H9 (cell line): ENCODE measurements around the gene ZNF524. TPM values are rescaled to one million over a fixed set of nuclear protein-coding genes. Genes with fewer than 3 reads are reported as not detected.

Source experiments
- DNase-seq: peaks from one replicate; pipeline ENCODE4 v3.0.0-alpha.2; 2017
- H2AFZ ChIP-seq: one replicate; pipeline ENCODE4 v1.6.1; 2013; ENCODE audit warnings: mild to moderate bottlenecking, low read length, control low read depth, moderate library complexity
- H2AK5ac ChIP-seq: 2 replicates; pipeline ENCODE4 v1.6.1; 2013; ENCODE audit warnings: low read length, control low read depth, mixed read lengths; ENCODE audit not compliant: insufficient read length
- H2BK120ac ChIP-seq: one replicate; pipeline ENCODE4 v1.6.1; 2013; ENCODE audit warnings: low read depth, mild to moderate bottlenecking, low read length, control low read depth, inconsistent platforms; ENCODE audit not compliant: poor library complexity, severe bottlenecking
- H2BK12ac ChIP-seq: 2 replicates; pipeline ENCODE4 v1.6.1; 2013; ENCODE audit warnings: low read length, control low read depth, mixed read lengths, low read depth; ENCODE audit not compliant: insufficient read length
- H2BK15ac ChIP-seq: 2 replicates; pipeline ENCODE4 v1.6.1; 2013; ENCODE audit warnings: low read depth, low read length, control low read depth
- H2BK20ac ChIP-seq: one replicate; pipeline ENCODE4 v1.6.1; 2013; ENCODE audit warnings: low read depth, mild to moderate bottlenecking, low read length, control low read depth, inconsistent platforms; ENCODE audit not compliant: poor library complexity, severe bottlenecking
- H2BK5ac ChIP-seq: 2 replicates; pipeline ENCODE4 v1.6.1; 2013; ENCODE audit warnings: low read length, control low read depth, mixed read lengths; ENCODE audit not compliant: insufficient read length
- H3K14ac ChIP-seq: 2 replicates; pipeline ENCODE4 v1.6.1; 2013; ENCODE audit warnings: low read length, control low read depth; ENCODE audit not compliant: insufficient read depth
- H3K18ac ChIP-seq: 2 replicates; pipeline ENCODE4 v1.6.1; 2013; ENCODE audit warnings: low read depth, mild to moderate bottlenecking, mixed read lengths, low read length, control low read depth; ENCODE audit not compliant: insufficient read length
- H3K23ac ChIP-seq: 2 replicates; pipeline ENCODE4 v1.6.1; 2013; ENCODE audit warnings: low read length, control low read depth, mixed read lengths, low read depth; ENCODE audit not compliant: insufficient read length
- H3K23me2 ChIP-seq: 2 replicates; pipeline ENCODE4 v1.6.1; 2013; ENCODE audit warnings: low read depth, mild to moderate bottlenecking, mixed read lengths, low read length, control low read depth; ENCODE audit not compliant: insufficient read length, poor library complexity, severe bottlenecking
- H3K27ac ChIP-seq: 2 replicates; pipeline ENCODE4 v1.5.1; 2013; ENCODE audit warnings: low read length, control low read depth, mixed read lengths, low read depth; ENCODE audit not compliant: insufficient read length
- H3K27me3 ChIP-seq: 2 replicates; pipeline ENCODE4 v1.6.1; 2013; ENCODE audit warnings: low read length, control low read depth, inconsistent platforms; ENCODE audit not compliant: insufficient read depth
- H3K4ac ChIP-seq: 2 replicates; pipeline ENCODE4 v1.6.1; 2013; ENCODE audit warnings: low read depth, mild to moderate bottlenecking, control low read depth, inconsistent platforms, low read length, moderate library complexity
- H3K4me1 ChIP-seq: 2 replicates; pipeline ENCODE4 v1.6.1; 2013; ENCODE audit warnings: low read length, control low read depth, inconsistent platforms; ENCODE audit not compliant: insufficient read depth
- H3K4me2 ChIP-seq: 2 replicates; pipeline ENCODE4 v1.6.1; 2013; ENCODE audit warnings: low read length, control low read depth, mixed read lengths; ENCODE audit not compliant: insufficient read length, insufficient read depth
- H3K56ac ChIP-seq: 2 replicates; pipeline ENCODE4 v1.6.1; 2013; ENCODE audit warnings: low read depth, mild to moderate bottlenecking, mixed read lengths, low read length, control low read depth; ENCODE audit not compliant: insufficient read length
- H3K79me1 ChIP-seq: 2 replicates; pipeline ENCODE4 v1.6.1; 2013; ENCODE audit warnings: low read depth, mild to moderate bottlenecking, moderate library complexity, low read length, control low read depth, inconsistent platforms; ENCODE audit not compliant: insufficient read depth, poor library complexity, severe bottlenecking
- H3K79me2 ChIP-seq: 2 replicates; pipeline ENCODE4 v1.6.1; 2013; ENCODE audit warnings: low read length, control low read depth, inconsistent platforms; ENCODE audit not compliant: insufficient read depth
- H3K9ac ChIP-seq: 2 replicates; pipeline ENCODE4 v1.6.1; 2013; ENCODE audit warnings: low read length, control low read depth, mixed read lengths; ENCODE audit not compliant: insufficient read length; ENCODE audit errors: extremely low read depth
- H3K9me3 ChIP-seq: one replicate; pipeline ENCODE4 v1.6.1; 2013; ENCODE audit warnings: low read depth, low read length, inconsistent platforms; ENCODE audit not compliant: control insufficient read depth
- H3T11ph ChIP-seq: one replicate; pipeline ENCODE4 v1.6.1; 2013; ENCODE audit warnings: mild to moderate bottlenecking, low read length, control low read depth, inconsistent platforms
- H4K20me1 ChIP-seq: one replicate; pipeline ENCODE4 v1.6.1; 2013; ENCODE audit not compliant: control insufficient read depth, insufficient read length, insufficient read depth
- H4K5ac ChIP-seq: 2 replicates; pipeline ENCODE4 v1.6.1; 2013; ENCODE audit warnings: low read depth, mild to moderate bottlenecking, mixed read lengths, low read length, control low read depth; ENCODE audit not compliant: insufficient read length
- H4K8ac ChIP-seq: replicated peaks from 2 replicates; pipeline ENCODE4 v1.6.1; 2013; ENCODE audit warnings: low read length, control low read depth, mixed read lengths, low read depth; ENCODE audit not compliant: insufficient read length
- H4K91ac ChIP-seq: 2 replicates; pipeline ENCODE4 v1.6.1; 2013; ENCODE audit warnings: low read depth, mild to moderate bottlenecking, moderate library complexity, mixed read lengths, low read length, control low read depth; ENCODE audit not compliant: insufficient read length
- H3K27ac Mint-ChIP-seq, 3 experiments: 2 replicates in 2 of 3; 3 replicates in 1 of 3; pipeline ENCODE4 v1.8.0; 2020 to 2021; ENCODE audit warnings: mixed read lengths in 3 of 3, mild to moderate bottlenecking in 1 of 3, moderate library complexity in 1 of 3
- H3K27me3 Mint-ChIP-seq: 2 replicates; pipeline ENCODE4 v1.8.0; 2021; ENCODE audit warnings: low read depth, mild to moderate bottlenecking, moderate library complexity, mixed read lengths
- H3K36me3 Mint-ChIP-seq, 3 experiments: 2 replicates in 2 of 3; 3 replicates in 1 of 3; pipeline ENCODE4 v1.8.0; 2020 to 2021; ENCODE audit warnings: low read depth in 3 of 3, mixed read lengths in 3 of 3; ENCODE audit not compliant: insufficient read depth in 1 of 3
- H3K4me1 Mint-ChIP-seq, 2 experiments: 2 replicates each; pipeline ENCODE4 v1.8.0; 2020; ENCODE audit warnings: mixed read lengths in 2 of 2
- H3K4me3 Mint-ChIP-seq, 2 experiments: 2 replicates in 1 of 2; 3 replicates in 1 of 2; pipeline ENCODE4 v1.8.0; 2020 to 2021; ENCODE audit warnings: mild to moderate bottlenecking in 2 of 2, mixed read lengths in 2 of 2, moderate library complexity in 1 of 2
- H3K9me3 Mint-ChIP-seq, 2 experiments: 2 replicates in 1 of 2; 3 replicates in 1 of 2; pipeline ENCODE4 v1.8.0; 2020; ENCODE audit warnings: mild to moderate bottlenecking in 2 of 2, mixed read lengths in 2 of 2, moderate library complexity in 1 of 2
- CTCF ChIP-seq: fragments of 200-600 bp; sonication (generic); conservative IDR thresholded peaks from 3 replicates; pipeline ENCODE4 v1.8.0; 2021; ENCODE audit warnings: antibody characterized with exemption, mild to moderate bottlenecking
- WGBS: extraction: QIAGEN DNeasy Blood & Tissue Kit; methylation state at CpG from one replicate; pipeline ENCODE4 v1.1.7; 2013; ENCODE audit warnings: missing lambda C conversion rate, low lambda C conversion rate, mixed read lengths; ENCODE audit not compliant: insufficient read length; ENCODE audit errors: extremely low coverage; 5-methylcytosine and 5-hydroxymethylcytosine counted together
- total RNA-seq: library from RNA; stranded (reverse); gene quantifications from 2 replicates; pipeline ENCODE4 v1.2.1, GENCODE V29; 2021

ZNF524 gene
- total RNA-seq, 1 experiment from 2014 or later: 3.0 TPM

- H4K5ac ChIP-seq: no peak overlapping the region
- peaks cover 2 to 4% of the 10 kb centered on the region in 2 experiments; a peak in 2 of 5 replicates for H3K9me3 Mint-ChIP-seq
- H3K27me3 Mint-ChIP-seq: no peaks in the 10 kb centered on the region
- H3K27me3 ChIP-seq: no peaks in the 10 kb centered on the region
- no peak overlapping the region for H2BK120ac ChIP-seq
- H2BK12ac ChIP-seq: no peak overlapping the region
- no peak overlapping the region for H2AFZ ChIP-seq
- H2AK5ac ChIP-seq: no peak overlapping the region
- H3K14ac ChIP-seq: no peak overlapping the region
- no CpG with 5 or more reads among the region's 60 CpGs for WGBS
- H4K20me1 ChIP-seq: no peaks in the 10 kb centered on the region
- H3K9me3 ChIP-seq: no peaks in the 10 kb centered on the region
- no peak overlapping the region for H3K4me2 ChIP-seq
- H3K79me2 ChIP-seq: no peaks in the 10 kb centered on the region; the same call in 1 of the 2 replicates
- no peak overlapping the region for H3K27ac Mint-ChIP-seq
- DNase-seq: no peak
- H3K18ac ChIP-seq: no peak overlapping the region
- H4K8ac ChIP-seq: no peak overlapping the region
- peaks cover 8% of the 10 kb centered on the region for H3K23me2 ChIP-seq
- peaks cover 6 to 12% (median 12%) of the 10 kb centered on the region in 3 experiments for H3K36me3 Mint-ChIP-seq
- H3K4me1 Mint-ChIP-seq: peaks cover 42 to 47% of the 10 kb centered on the region in 2 experiments
- no peak for TF ChIP-seq CTCF
- peaks cover 4% of the 10 kb centered on the region for H3K79me1 ChIP-seq
- no peak overlapping the region for H2BK15ac ChIP-seq
- H2BK5ac ChIP-seq: no peak overlapping the region
- no peak overlapping the region for H3K23ac ChIP-seq
- no peak overlapping the region for H4K91ac ChIP-seq
- H3K4ac ChIP-seq: no peak overlapping the region
- H3K9ac ChIP-seq: no peak overlapping the region
- H3T11ph ChIP-seq: no peak overlapping the region
- H3K4me1 ChIP-seq: peaks cover 4% of the 10 kb centered on the region; the same call in 1 of the 2 replicates
- H3K4me3 Mint-ChIP-seq: peak overlapping the region in 1 of 2 experiments; percentile 78; a peak in 2 of 5 replicates
- H2BK20ac ChIP-seq: no peak overlapping the region
- H3K56ac ChIP-seq: no peak overlapping the region
- no peak overlapping the region for H3K27ac ChIP-seq
These were observed 2.3 kb downstream of the ZNF524 start for GRCh38 chr19:55602104-55603001.
